Bone marrow (tissue), 2 donors: Measurements from ENCODE around the gene SFTPA2.
"Not testable (repeated sequence)": the region's sequence is repeated elsewhere in the genome, so short reads cannot be mapped to it uniquely, and the experiment has no call there.

ENCODE experiments used
- DNase-seq, 2 donors: peaks; one replicate each; lab custom pipeline; 2025; lab: John Stamatoyannopoulos, UW

SFTPA2 gene

GRCh38 chr10:79511891-79512583 lies 48.2 kb downstream of the SFTPA2 start, which contains the start of gene EIF5AL1:
Gene EIF5AL1, plus strand, starts transcription at chr10:79512533. Its CDS starts 117 bp downstream, at chr10:79512650.
- not testable (repeated sequence) for DNase-seq

DNA sequence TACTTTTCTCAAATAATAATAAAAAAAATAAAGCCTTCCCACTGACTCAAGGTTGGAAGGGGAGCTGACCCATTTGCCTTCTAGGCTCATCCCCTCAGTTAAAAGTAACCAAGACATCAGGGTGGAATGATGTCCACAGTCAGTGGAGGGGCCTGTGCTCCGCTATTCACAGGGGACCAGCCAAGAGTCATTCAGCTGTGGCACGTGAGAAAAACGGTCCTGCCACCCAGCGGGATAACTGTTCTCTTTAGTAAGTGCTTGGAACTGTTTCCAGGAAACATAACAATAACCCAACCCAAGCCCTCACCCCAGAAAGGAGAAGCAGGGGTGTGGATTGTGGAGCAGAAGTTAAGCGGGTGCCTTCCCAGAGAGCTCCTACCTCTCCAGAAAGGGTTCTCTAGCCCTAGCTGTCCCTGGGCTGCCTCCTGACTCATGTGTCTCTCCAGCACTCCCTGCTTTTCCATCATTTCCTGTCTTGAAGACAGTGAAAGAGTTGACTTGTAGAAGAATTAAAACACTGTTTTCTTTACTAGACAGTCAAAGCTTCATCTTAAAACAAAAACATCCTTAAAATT lies 50.2 kb downstream of the SFTPA2 start:
- not testable (repeated sequence) for DNase-seq

DNA sequence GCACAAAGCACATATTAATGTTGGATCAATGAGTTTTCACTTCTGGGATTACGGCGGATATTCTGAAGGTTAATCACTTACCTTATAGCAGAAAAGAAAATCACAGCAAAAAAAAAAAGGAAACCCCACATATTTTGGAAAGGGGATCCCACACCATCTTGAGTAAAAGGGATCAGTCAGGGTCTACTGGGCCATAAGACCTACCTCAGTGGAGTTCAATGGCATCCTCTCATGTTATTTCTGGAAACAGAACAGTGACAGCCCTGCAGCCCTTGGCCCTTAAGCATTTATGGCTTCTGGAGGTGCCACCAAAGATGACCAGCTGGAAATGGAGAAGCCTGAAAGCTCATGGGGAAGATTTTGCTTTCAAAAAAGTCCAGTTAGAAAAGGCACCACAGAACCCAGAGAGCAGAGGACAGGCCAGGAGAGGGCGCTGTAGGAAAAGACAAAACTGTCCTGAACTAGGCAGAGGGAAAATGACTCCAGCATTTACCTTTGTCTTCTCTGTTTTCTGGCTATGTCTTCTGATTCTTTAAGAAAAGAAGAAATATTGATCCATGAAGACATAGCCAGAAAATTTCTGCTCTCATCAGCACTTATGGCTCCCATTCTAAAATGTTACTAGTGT lies 50.8 kb downstream of the SFTPA2 start:
- DNase-seq: not testable (repeated sequence)

GRCh38 chr10:79508245-79508644 lies 52.0 kb downstream of the SFTPA2 start:
- DNase-seq: not testable (repeated sequence)

DNA sequence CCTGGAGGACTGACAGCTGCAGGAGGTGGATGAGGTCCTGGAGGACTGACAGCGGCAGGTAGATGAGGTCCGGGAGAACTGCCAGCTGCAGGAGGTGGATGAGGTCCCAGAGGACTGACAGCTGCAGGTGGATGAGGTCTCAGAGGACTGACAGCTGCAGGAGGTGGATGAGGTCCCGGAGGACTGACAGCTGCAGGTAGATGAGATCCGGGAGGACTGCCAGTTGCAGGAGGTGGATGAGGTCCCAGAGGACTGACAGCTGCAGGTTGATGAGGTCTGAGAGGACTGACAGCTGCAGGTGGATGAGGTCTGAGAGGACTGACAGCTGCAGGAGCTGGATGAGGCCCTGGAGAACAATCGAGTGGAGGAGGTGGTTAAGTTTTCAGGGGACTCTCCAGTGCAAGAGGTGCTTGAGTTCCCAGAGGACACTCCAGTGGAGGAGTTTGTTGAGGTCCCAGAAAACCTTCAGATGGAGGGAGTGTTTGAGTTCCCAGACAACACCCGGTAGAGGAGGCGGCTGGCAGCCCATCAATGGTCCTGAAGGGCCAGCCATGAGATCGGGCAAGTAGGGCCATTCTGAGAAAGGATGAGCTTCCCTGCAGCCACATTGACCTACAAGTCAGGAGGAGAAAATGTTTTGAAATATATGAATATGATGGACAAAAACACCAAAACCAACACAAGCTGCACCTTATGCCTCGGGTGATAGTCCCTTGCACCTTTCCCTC lies 52.6 kb downstream of the SFTPA2 start:
- DNase-seq: no peak
